HUDEP-2 (cell line): ENCODE results near the gene TRIM44.

Source experiments
- DNase-seq, 76 experiments: peaks; one replicate each; lab custom pipeline; 2025; ENCODE audit not compliant: unreplicated experiment in 76 of 76; lab: John Stamatoyannopoulos, UW

The TRIM44 gene

GRCh38 chr11:35785287-35786167 is 123.0 kb downstream of the TRIM44 start:
- no peak for DNase-seq

GRCh38 chr11:35786188-35786587 is 123.6 kb downstream of the TRIM44 start:
- no peak for DNase-seq

- no peak for DNase-seq
Measured at GRCh38 chr11:35787013-35787504, 124.5 kb downstream of the TRIM44 start.

- DNase-seq: no peak
Measured at GRCh38 chr11:35787626-35788025, 125.1 kb downstream of the TRIM44 start.

GRCh38 chr11:35791088-35791958 is 128.7 kb downstream of the TRIM44 start:
- DNase-seq: no peak

GRCh38 chr11:35792148-35792845 is 129.7 kb downstream of the TRIM44 start:
- peak in 1 of 76 experiments; percentile 9 for DNase-seq

- DNase-seq: no peak
Measured at GRCh38 chr11:35792846-35793192, 130.2 kb downstream of the TRIM44 start.

GRCh38 chr11:35794333-35794732 is 131.8 kb downstream of the TRIM44 start:
- no peak for DNase-seq

GRCh38 chr11:35794850-35795249 is 132.3 kb downstream of the TRIM44 start:
- DNase-seq: no peak

- DNase-seq: no peak
Measured at GRCh38 chr11:35796562-35796961, 134.0 kb downstream of the TRIM44 start.

- no peak for DNase-seq
Measured at GRCh38 chr11:35798423-35798822, 135.8 kb downstream of the TRIM44 start.

- no peak for DNase-seq
Measured at GRCh38 chr11:35798983-35799382, 136.4 kb downstream of the TRIM44 start.

- DNase-seq: no peak
Measured at GRCh38 chr11:35799655-35800054, 137.1 kb downstream of the TRIM44 start.

GRCh38 chr11:35800970-35801953 is 138.7 kb downstream of the TRIM44 start:
- DNase-seq: no peak

GRCh38 chr11:35802221-35802620 is 139.6 kb downstream of the TRIM44 start:
- DNase-seq: no peak

GRCh38 chr11:35802672-35803071 is 140.1 kb downstream of the TRIM44 start:
- DNase-seq: no peak

GRCh38 chr11:35803115-35803514 is 140.5 kb downstream of the TRIM44 start:
- DNase-seq: no peak

GRCh38 chr11:35804451-35805040 is 142.0 kb downstream of the TRIM44 start:
- no peak for DNase-seq

GRCh38 chr11:35809561-35809960 is 147.0 kb downstream of the TRIM44 start:
- no peak for DNase-seq
